Neural progenitor cell (in vitro differentiated cells): ENCODE data around the gene LMBRD2.
"Not testable (repeated sequence)": the region's sequence is repeated elsewhere in the genome, so short reads cannot be mapped to it uniquely, and the experiment has no call there.

Source experiments
- EZH2 ChIP-seq: fragments of 200-600 bp; sonication (generic); IDR thresholded peaks from 2 replicates; pipeline ENCODE4 v1.6.1; 2017; ENCODE audit warnings: antibody characterized with exemption, mild to moderate bottlenecking, moderate library complexity
- TF ChIP-seq, protein P1 (sequence below): fragments of 200-600 bp; sonication (generic); IDR thresholded peaks from 2 replicates; pipeline ENCODE4 v1.5.1; 2017; ENCODE audit warnings: antibody characterized with exemption, mild to moderate bottlenecking

GRCh38 chr5:36133009-36133408, 18.7 kb downstream of the LMBRD2 start:
- TF ChIP-seq, protein P1, sequence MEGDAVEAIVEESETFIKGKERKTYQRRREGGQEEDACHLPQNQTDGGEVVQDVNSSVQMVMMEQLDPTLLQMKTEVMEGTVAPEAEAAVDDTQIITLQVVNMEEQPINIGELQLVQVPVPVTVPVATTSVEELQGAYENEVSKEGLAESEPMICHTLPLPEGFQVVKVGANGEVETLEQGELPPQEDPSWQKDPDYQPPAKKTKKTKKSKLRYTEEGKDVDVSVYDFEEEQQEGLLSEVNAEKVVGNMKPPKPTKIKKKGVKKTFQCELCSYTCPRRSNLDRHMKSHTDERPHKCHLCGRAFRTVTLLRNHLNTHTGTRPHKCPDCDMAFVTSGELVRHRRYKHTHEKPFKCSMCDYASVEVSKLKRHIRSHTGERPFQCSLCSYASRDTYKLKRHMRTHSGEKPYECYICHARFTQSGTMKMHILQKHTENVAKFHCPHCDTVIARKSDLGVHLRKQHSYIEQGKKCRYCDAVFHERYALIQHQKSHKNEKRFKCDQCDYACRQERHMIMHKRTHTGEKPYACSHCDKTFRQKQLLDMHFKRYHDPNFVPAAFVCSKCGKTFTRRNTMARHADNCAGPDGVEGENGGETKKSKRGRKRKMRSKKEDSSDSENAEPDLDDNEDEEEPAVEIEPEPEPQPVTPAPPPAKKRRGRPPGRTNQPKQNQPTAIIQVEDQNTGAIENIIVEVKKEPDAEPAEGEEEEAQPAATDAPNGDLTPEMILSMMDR, result not testable (repeated sequence)
- TF ChIP-seq EZH2, result not testable (repeated sequence)
